ENCODE results near the gene GTF2IRD1.

DNA sequence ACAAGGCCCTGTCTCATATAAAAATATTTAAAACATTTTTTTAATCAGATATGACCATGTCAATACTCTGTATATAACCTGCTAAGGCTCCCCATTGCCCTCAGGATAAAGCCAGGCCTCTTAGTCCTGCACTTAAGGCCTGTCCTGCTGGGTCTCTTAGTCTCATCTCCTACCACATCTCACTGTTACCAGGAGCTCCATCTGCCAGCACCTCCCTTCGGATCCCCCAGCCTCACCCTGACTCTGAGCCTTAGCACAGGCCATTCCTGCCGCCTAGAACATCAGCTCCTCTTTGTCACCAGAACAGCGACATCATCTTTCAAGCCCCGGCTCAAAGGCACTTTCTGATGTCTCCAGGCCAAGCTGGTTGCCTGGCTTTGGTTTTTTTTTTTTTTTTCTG is 25.7 kb upstream of the GTF2IRD1 start:
- TF ChIP-seq POLR2A (IDR thresholded peaks at IDR 0.05; ENCODE audit: extremely low read depth, insufficient read length): no peak
- no peak for TF ChIP-seq MYC (IDR thresholded peaks at IDR 0.05; ENCODE audit: low read depth, low read length)
- TF ChIP-seq CTCF (IDR thresholded peaks at IDR 0.05; ENCODE audit: low read depth, low read length): no peak

Measured in NB4 (cell line).